K562 (cell line): ENCODE results near the gene CD79A. TPM values are rescaled to one million over a fixed set of nuclear protein-coding genes. Genes with fewer than 3 reads are reported as not detected.

Source experiments
- ATAC-seq: fragments of 200-7000 bp; cut with Tn5 transposase; 3 replicates; pipeline ENCODE4 v1.9.1; 2020; ENCODE audit warnings: moderate library complexity
- BruUV-seq: library from RNA; stranded (reverse); fragments of 400-500 nt; replicated peaks from 2 replicates; lab custom pipeline; 2021; lab: Mats Ljungman, UMichigan
- CTCF ChIA-PET: fragments of 300-600 bp; formaldehyde crosslinking; extraction: SDS; loops from one replicate; lab custom pipeline; 2021; ENCODE audit warnings: low intra/inter-chr PET ratio; lab: Yijun Ruan, JAX
- POLR2A ChIA-PET: fragments of 300-600, 350-650 bp; sonication (Branson Sonifier 250); formaldehyde crosslinking; extraction: SDS; loops from one replicate; lab custom pipeline; 2021; ENCODE audit warnings: antibody characterized with exemption, inconsistent platforms; lab: Yijun Ruan, JAX
- DNase-seq, 4 experiments: peaks; one replicate each; pipeline versions ENCODE4 v3.0.0 to v3.0.0-alpha.2; 2011 to 2018; ENCODE audit warnings: low spot score in 3 of 4, mixed read lengths in 3 of 4; ENCODE audit errors: extremely low read depth in 1 of 4
- FAIRE-seq: peaks from 2 replicates; lab custom pipeline; 2011; peaks lifted over from hg19 to GRCh38; lab: Jason Lieb, UNC
- H2AFZ ChIP-seq: 2 replicates; pipeline ENCODE4 v1.6.0; 2011; ENCODE audit warnings: low read depth, low read length, control low read depth, inconsistent platforms
- H3K27ac ChIP-seq: fragments of 200-600 bp; 3 replicates; pipeline ENCODE4 v1.8.0; 2011; ENCODE audit warnings: low read depth, mild to moderate bottlenecking, control low read depth, inconsistent platforms, low read length, moderate library complexity, mixed read lengths; ENCODE audit errors: extremely low read depth
- H3K27me3 ChIP-seq, 2 experiments: fragments of 300-600 bp in 1 of 2; 2 replicates in 1 of 2; 3 replicates in 1 of 2; pipeline versions ENCODE4 v1.6.0 to v1.8.0; 2011; ENCODE audit warnings: inconsistent platforms in 2 of 2, low read length in 2 of 2, mild to moderate bottlenecking in 1 of 2, mixed read lengths in 1 of 2, moderate library complexity in 1 of 2; ENCODE audit not compliant: control insufficient read depth in 2 of 2, insufficient read depth in 2 of 2
- H3K36me3 ChIP-seq: fragments of 300-600 bp; 3 replicates; pipeline ENCODE4 v1.8.0; 2011; ENCODE audit warnings: mild to moderate bottlenecking, low read length, inconsistent platforms; ENCODE audit not compliant: control insufficient read depth, insufficient read depth
- H3K4me1 ChIP-seq, 2 experiments: fragments of 200-600 bp in 1 of 2; replicated peaks in 1 of 2; 2 replicates in 1 of 2; 3 replicates in 1 of 2; pipeline versions ENCODE4 v1.5.1 to v1.8.0; 2011; ENCODE audit warnings: inconsistent platforms in 2 of 2, low read length in 2 of 2, mild to moderate bottlenecking in 1 of 2, mixed read lengths in 1 of 2, moderate library complexity in 1 of 2; ENCODE audit not compliant: control insufficient read depth in 2 of 2, insufficient read depth in 2 of 2
- H3K4me2 ChIP-seq: 2 replicates; pipeline ENCODE4 v1.6.1; 2011; ENCODE audit warnings: low read length, control low read depth, inconsistent platforms, mixed read lengths; ENCODE audit not compliant: insufficient read depth
- H3K4me3 ChIP-seq: fragments of 200-600 bp; sonication (generic), shearing (Covaris generic); 2 replicates; pipeline ENCODE4 v1.5.1; 2016; ENCODE audit warnings: control low read depth, inconsistent platforms
- H3K79me2 ChIP-seq: fragments of 200-600 bp; 3 replicates; pipeline ENCODE4 v1.8.0; 2011; ENCODE audit warnings: low read length, inconsistent platforms; ENCODE audit not compliant: control insufficient read depth, insufficient read depth
- H3K9ac ChIP-seq, 2 experiments: 2 replicates each; pipeline versions ENCODE4 v1.6.0 to v1.6.1; 2011; ENCODE audit warnings: low read depth in 2 of 2, low read length in 2 of 2, control low read depth in 1 of 2, inconsistent platforms in 1 of 2, mild to moderate bottlenecking in 1 of 2, mixed read lengths in 1 of 2; ENCODE audit not compliant: insufficient read depth in 1 of 2
- H3K9me1 ChIP-seq: one replicate; pipeline ENCODE4 v1.6.0; 2011; ENCODE audit warnings: inconsistent platforms, mild to moderate bottlenecking, low read length, moderate library complexity; ENCODE audit not compliant: control insufficient read depth, insufficient read depth
- H3K9me3 ChIP-seq: replicated peaks from 2 replicates; pipeline ENCODE4 v1.5.1; 2011; ENCODE audit warnings: low read depth, low read length, inconsistent platforms; ENCODE audit not compliant: control insufficient read depth, insufficient read depth
- H4K20me1 ChIP-seq: replicated peaks from 2 replicates; pipeline ENCODE4 v1.6.1; 2011; ENCODE audit warnings: low read length, inconsistent platforms, mixed read lengths; ENCODE audit not compliant: control insufficient read depth, insufficient read depth
- CBFA2T2 ChIP-seq: fragments of 450-650 bp; conservative IDR thresholded peaks from 2 replicates; pipeline ENCODE4 v1.6.1; 2017; ENCODE audit warnings: mild to moderate bottlenecking
- CTBP1 ChIP-seq: fragments of 450-650 bp; IDR thresholded peaks from 2 replicates; pipeline ENCODE4 v1.6.1; 2016; ENCODE audit warnings: borderline replicate concordance
- EP300 ChIP-seq: IDR thresholded peaks from 2 replicates; pipeline ENCODE4 v1.6.1; 2012; ENCODE audit warnings: low read length, improper control_type of control experiment
- FOXJ3 ChIP-seq: sonication (generic); formaldehyde crosslinking; IDR thresholded peaks from 2 replicates; pipeline ENCODE4 v1.4.0; 2020; ENCODE audit warnings: mild to moderate bottlenecking, missing genetic modification reagents
- FOXM1 ChIP-seq, 2 experiments: fragments of 450-650 bp in 1 of 2; sonication (generic) in 1 of 2; formaldehyde crosslinking in 1 of 2; IDR thresholded peaks; 2 replicates each; pipeline versions ENCODE4 v1.6.1 to v1.9.0; 2017 to 2022; ENCODE audit warnings: low read depth in 2 of 2, mild to moderate bottlenecking in 2 of 2, missing genetic modification reagents in 1 of 2, moderate library complexity in 1 of 2
- HDAC3 ChIP-seq: fragments of 450-650 bp; IDR thresholded peaks from 2 replicates; pipeline ENCODE4 v1.6.1; 2018; ENCODE audit warnings: borderline replicate concordance, mild to moderate bottlenecking, moderate library complexity; ENCODE audit not compliant: partially characterized antibody
- IFI16 ChIP-seq: fragments of 250-450 bp; sonication (Bioruptor Pico); IDR thresholded peaks from 2 replicates; pipeline ENCODE4 v2.1.2; 2022; ENCODE audit warnings: mild to moderate bottlenecking, inconsistent platforms
- KAT8 ChIP-seq: fragments of 450-650 bp; IDR thresholded peaks from 2 replicates; pipeline ENCODE4 v1.6.1; 2016; ENCODE audit warnings: low read depth, mild to moderate bottlenecking
- MXI1 ChIP-seq: IDR thresholded peaks from 2 replicates; pipeline ENCODE4 v1.6.1; 2011; ENCODE audit warnings: low read depth, mild to moderate bottlenecking, improper control_type of control experiment, low read length
- NFATC3 ChIP-seq: fragments of 450-650 bp; IDR thresholded peaks from 2 replicates; pipeline ENCODE4 v1.6.1; 2017; ENCODE audit warnings: mild to moderate bottlenecking
- NR1H2 ChIP-seq: sonication (generic); formaldehyde crosslinking; IDR thresholded peaks from 2 replicates; pipeline ENCODE4 v1.4.0; 2020; ENCODE audit warnings: mild to moderate bottlenecking, missing genetic modification reagents
- PHF21A ChIP-seq: fragments of 450-650 bp; IDR thresholded peaks from 2 replicates; pipeline ENCODE4 v1.6.1; 2017; ENCODE audit warnings: low read depth, borderline replicate concordance
- RBM14 ChIP-seq: fragments of 200-400 bp; formaldehyde crosslinking; IDR thresholded peaks from 2 replicates; pipeline ENCODE4 v1.6.1; 2018; ENCODE audit warnings: low read depth, mild to moderate bottlenecking, low read length, moderate library complexity, borderline replicate concordance; ENCODE audit not compliant: insufficient read depth
- TBL1XR1 ChIP-seq, 2 experiments: IDR thresholded peaks; 2 replicates each; pipeline ENCODE4 v1.6.1; 2012; ENCODE audit warnings: improper control_type of control experiment in 2 of 2, low read length in 2 of 2, mild to moderate bottlenecking in 1 of 2
- TGIF2 ChIP-seq: sonication (generic); formaldehyde crosslinking; IDR thresholded peaks from 2 replicates; pipeline ENCODE4 v1.8.1; 2022; ENCODE audit warnings: mild to moderate bottlenecking, missing genetic modification reagents, moderate library complexity
- ZNF184 ChIP-seq: sonication (generic); formaldehyde crosslinking; IDR thresholded peaks from 2 replicates; pipeline ENCODE4 v1.5.0; 2020; ENCODE audit warnings: missing genetic modification reagents
- ZNF24 ChIP-seq: fragments of 450-650 bp; IDR thresholded peaks from 2 replicates; pipeline ENCODE4 v1.6.1; 2016
- ZNF282 ChIP-seq: sonication (generic); formaldehyde crosslinking; IDR thresholded peaks from 2 replicates; pipeline ENCODE4 v1.8.1; 2023; ENCODE audit warnings: missing genetic modification reagents
- ZSCAN32 ChIP-seq: fragments of 450-650 bp; formaldehyde crosslinking; IDR thresholded peaks from 2 replicates; pipeline ENCODE4 v1.4.0; 2020; ENCODE audit warnings: mild to moderate bottlenecking, moderate library complexity
- WGBS: fragments of 100-300 bp; shearing (Covaris generic); methylation state at CpG from one replicate; pipeline ENCODE4 v1.1.6; 2016; ENCODE audit warnings: low coverage, mixed read lengths; ENCODE audit not compliant: insufficient coverage; ENCODE audit errors: missing lambda C conversion rate; 5-methylcytosine and 5-hydroxymethylcytosine counted together
- in situ Hi-C: fragments of 300-500 bp; cut with MboI; formaldehyde crosslinking; loops from 4 replicates; pipeline ENCODE4 v1.15.0; 2018; ENCODE audit warnings: inconsistent platforms, mixed read lengths
- intact Hi-C: fragments of 100-400 bp; cut with micrococcal nuclease; formaldehyde crosslinking; loops from 2 replicates; pipeline ENCODE4 v1.14.2; 2022
- polyA plus RNA-seq, 8 experiments: library from polyadenylated mRNA; depleted of rRNA in 4 of 8; stranded (reverse) in 5 of 8; unstranded in 3 of 8; fragments of >200 nt; fragmentation: Nextera tagmentation in 2 of 8; fragmentation: Illumina TruSeq in 1 of 8; extraction: Ambion mirVana in 2 of 8; extraction: Trizol in 1 of 8; gene quantifications; 2 replicates each; pipeline versions ENCODE4 v1.2.1 to v1.2.3, GENCODE V29; 2011 to 2014; ENCODE audit warnings: inconsistent platforms in 1 of 8, missing spikeins in 1 of 8
- total RNA-seq, 7 experiments: library from RNA; depleted of rRNA in 6 of 7; stranded (reverse); fragments of >200 nt in 6 of 7; fragmentation: Illumina TruSeq in 2 of 7; extraction: Trizol in 2 of 7; gene quantifications; 2 replicates each; pipeline versions ENCODE4 v1.2.1 to v1.2.3, GENCODE V29; 2011 to 2021; ENCODE audit warnings: low replicate concordance in 1 of 7
- TF ChIP-seq, protein P1 (sequence below): fragments of 200-800 bp; sonication (Bioruptor generic); IDR thresholded peaks from 2 replicates; pipeline ENCODE4 v1.6.1; 2017; ENCODE audit warnings: missing genetic modification characterization, missing compliant biosample characterization
- TF ChIP-seq, protein P2 (sequence below): sonication (generic); formaldehyde crosslinking; IDR thresholded peaks from 2 replicates; pipeline ENCODE4 v1.8.1; 2023; ENCODE audit warnings: mild to moderate bottlenecking, missing genetic modification reagents

The CD79A gene
- total and polyA plus RNA-seq, 9 of the 15 experiments (the other 6 are each of a cell fraction or from before 2014, with no cell fraction given): 0.04 to 0.72 (median 0.17) TPM; not detected in 3

DNA sequence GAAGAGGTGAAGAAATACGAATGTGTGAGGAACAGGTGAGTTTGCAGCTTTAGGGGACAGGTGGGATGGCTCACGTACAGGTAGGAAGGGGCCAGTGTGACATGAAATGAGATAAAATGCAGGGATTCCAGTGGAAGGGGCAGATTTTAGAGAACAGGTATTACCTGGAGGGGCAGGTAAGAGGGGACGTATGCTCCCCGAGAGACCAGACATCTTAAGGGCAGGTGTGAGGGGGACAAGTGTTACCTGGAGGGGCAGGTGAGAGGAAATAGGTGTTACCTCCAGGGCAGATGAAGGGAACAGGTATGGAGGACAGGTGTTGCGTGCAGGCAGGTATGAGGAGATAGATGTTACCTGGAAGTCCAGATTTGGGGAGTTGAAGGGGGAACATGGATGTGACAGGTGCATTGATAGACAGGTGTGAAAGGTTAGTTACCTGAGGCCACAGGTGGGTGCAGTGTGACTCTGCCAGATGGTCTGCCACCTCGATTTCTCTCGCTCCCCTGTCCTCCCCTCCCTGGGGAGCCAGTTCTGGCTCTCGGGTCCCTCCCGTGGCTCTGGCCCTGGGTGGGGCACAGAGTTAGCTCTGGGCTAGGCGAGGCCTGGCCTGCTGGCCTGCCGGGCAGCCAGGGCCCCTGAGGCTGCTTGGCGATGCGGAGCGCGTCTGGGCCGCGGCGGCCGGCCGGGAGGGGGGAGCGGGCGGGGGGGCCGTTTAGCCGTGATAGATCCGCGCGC, 49.1 kb downstream of the CD79A start:
- ChIA-PET CTCF (no interaction called here), POLR2A (interaction anchor here (1.0 kb wide), 1 partner anchor 9 kb away, joined by 3 read pairs; no protein-coding TSS in a partner anchor)
- WGBS: 19% methylated on average over 20 of the region's 27 CpGs
- H4K20me1 ChIP-seq: no peaks in the 10 kb centered on the region
- H2AFZ ChIP-seq: no peak overlapping the region
- H3K9me3 ChIP-seq: no peaks in the 10 kb centered on the region
- FAIRE-seq (no peak), ATAC-seq (no peak), DNase-seq (no peak)
- peaks cover 30 to 53% of the 10 kb centered on the region in 2 experiments for H3K4me1 ChIP-seq
- no peaks in the 10 kb centered on the region; a peak in 2 of 5 replicates for H3K27me3 ChIP-seq
- no peak overlapping the region for H3K27ac ChIP-seq
- H3K4me2 ChIP-seq: no peak overlapping the region
- intact Hi-C loops (no loop called here), in situ Hi-C loops (no loop called here)
- H3K79me2 ChIP-seq: peaks cover 8% of the 10 kb centered on the region; the same call in 2 of the 3 replicates
- H3K9ac ChIP-seq: no peak overlapping the region
- no TSS peak for BruUV-seq
- H3K36me3 ChIP-seq: no peaks in the 10 kb centered on the region
- no peak overlapping the region for H3K4me3 ChIP-seq
- no peaks in the 10 kb centered on the region for H3K9me1 ChIP-seq
- TF ChIP-seq RBM14: no peak
- no peak for TF ChIP-seq ZNF24
- no peak for TF ChIP-seq FOXM1 (IDR thresholded peaks at IDR 0.05; ENCODE audit: low read depth)
- no peak for TF ChIP-seq FOXM1 (CRISPR knock-in tag; IDR thresholded peaks at IDR 0.05; ENCODE audit: low read depth)
- TF ChIP-seq CTBP1: peak; percentile 14; the same call in 1 of the 2 replicates
- no peak for TF ChIP-seq EP300
- no peak for TF ChIP-seq NR1H2 (CRISPR knock-in tag)
- peak; percentile 29; the same call in 1 of the 2 replicates for TF ChIP-seq CBFA2T2
- no peak for TF ChIP-seq PHF21A
- TF ChIP-seq TGIF2 (CRISPR knock-in tag): no peak
- TF ChIP-seq FOXJ3 (CRISPR knock-in tag): no peak
- no peak for TF ChIP-seq ZNF184
- no peak for TF ChIP-seq IFI16 (CRISPR knock-in tag)
- no peak for TF ChIP-seq KAT8
- no peak for TF ChIP-seq MXI1
- TF ChIP-seq ZSCAN32 (CRISPR knock-in tag): no peak
- no peak for TF ChIP-seq TBL1XR1 (IDR thresholded peaks at IDR 0.05; ENCODE audit: low read length in 2 of 2)
- TF ChIP-seq NFATC3: no peak
- TF ChIP-seq HDAC3: no peak
- TF ChIP-seq, protein P1, sequence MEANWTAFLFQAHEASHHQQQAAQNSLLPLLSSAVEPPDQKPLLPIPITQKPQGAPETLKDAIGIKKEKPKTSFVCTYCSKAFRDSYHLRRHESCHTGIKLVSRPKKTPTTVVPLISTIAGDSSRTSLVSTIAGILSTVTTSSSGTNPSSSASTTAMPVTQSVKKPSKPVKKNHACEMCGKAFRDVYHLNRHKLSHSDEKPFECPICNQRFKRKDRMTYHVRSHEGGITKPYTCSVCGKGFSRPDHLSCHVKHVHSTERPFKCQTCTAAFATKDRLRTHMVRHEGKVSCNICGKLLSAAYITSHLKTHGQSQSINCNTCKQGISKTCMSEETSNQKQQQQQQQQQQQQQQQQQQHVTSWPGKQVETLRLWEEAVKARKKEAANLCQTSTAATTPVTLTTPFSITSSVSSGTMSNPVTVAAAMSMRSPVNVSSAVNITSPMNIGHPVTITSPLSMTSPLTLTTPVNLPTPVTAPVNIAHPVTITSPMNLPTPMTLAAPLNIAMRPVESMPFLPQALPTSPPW (CRISPR knock-in tag): peak; percentile 72
- TF ChIP-seq, protein P2, sequence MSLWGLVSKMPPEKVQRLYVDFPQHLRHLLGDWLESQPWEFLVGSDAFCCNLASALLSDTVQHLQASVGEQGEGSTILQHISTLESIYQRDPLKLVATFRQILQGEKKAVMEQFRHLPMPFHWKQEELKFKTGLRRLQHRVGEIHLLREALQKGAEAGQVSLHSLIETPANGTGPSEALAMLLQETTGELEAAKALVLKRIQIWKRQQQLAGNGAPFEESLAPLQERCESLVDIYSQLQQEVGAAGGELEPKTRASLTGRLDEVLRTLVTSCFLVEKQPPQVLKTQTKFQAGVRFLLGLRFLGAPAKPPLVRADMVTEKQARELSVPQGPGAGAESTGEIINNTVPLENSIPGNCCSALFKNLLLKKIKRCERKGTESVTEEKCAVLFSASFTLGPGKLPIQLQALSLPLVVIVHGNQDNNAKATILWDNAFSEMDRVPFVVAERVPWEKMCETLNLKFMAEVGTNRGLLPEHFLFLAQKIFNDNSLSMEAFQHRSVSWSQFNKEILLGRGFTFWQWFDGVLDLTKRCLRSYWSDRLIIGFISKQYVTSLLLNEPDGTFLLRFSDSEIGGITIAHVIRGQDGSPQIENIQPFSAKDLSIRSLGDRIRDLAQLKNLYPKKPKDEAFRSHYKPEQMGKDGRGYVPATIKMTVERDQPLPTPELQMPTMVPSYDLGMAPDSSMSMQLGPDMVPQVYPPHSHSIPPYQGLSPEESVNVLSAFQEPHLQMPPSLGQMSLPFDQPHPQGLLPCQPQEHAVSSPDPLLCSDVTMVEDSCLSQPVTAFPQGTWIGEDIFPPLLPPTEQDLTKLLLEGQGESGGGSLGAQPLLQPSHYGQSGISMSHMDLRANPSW (CRISPR knock-in tag): no peak
- TF ChIP-seq ZNF282 (CRISPR knock-in tag): no peak
